Esophagus (tissue), 2 donors: ENCODE data around the gene XXYLT1. TPM values are rescaled to one million over a fixed set of nuclear protein-coding genes. Genes with fewer than 3 reads are reported as not detected.

Source experiments
- H3K27ac ChIP-seq, 2 donors: one replicate each; pipeline ENCODE4 v1.5.1; 2013; ENCODE audit warnings: low read depth in 2 of 2, mild to moderate bottlenecking in 2 of 2, inconsistent platforms in 1 of 2, low read length in 1 of 2, moderate library complexity in 1 of 2
- H3K27me3 ChIP-seq, 2 donors: one replicate each; pipeline ENCODE4 v1.6.1; 2013; ENCODE audit warnings: low read length in 2 of 2, control low read depth in 1 of 2, mild to moderate bottlenecking in 1 of 2; ENCODE audit not compliant: insufficient read depth in 2 of 2, control insufficient read depth in 1 of 2
- H3K36me3 ChIP-seq, 2 donors: one replicate each; pipeline ENCODE4 v1.6.1; 2013; ENCODE audit warnings: low read length in 1 of 2; ENCODE audit not compliant: control insufficient read depth in 2 of 2, insufficient read depth in 2 of 2
- H3K4me1 ChIP-seq, 2 donors: one replicate each; pipeline ENCODE4 v1.6.1; 2013; ENCODE audit warnings: low read length in 1 of 2; ENCODE audit not compliant: control insufficient read depth in 2 of 2, insufficient read depth in 2 of 2
- H3K4me3 ChIP-seq, 2 donors: one replicate each; pipeline ENCODE4 v1.5.1; 2013; ENCODE audit warnings: low read length in 2 of 2, mild to moderate bottlenecking in 2 of 2, low read depth in 1 of 2, moderate library complexity in 1 of 2
- H3K9me3 ChIP-seq, 2 donors: one replicate each; pipeline ENCODE4 v1.6.1; 2013; ENCODE audit warnings: mild to moderate bottlenecking in 2 of 2, low read depth in 1 of 2, low read length in 1 of 2, moderate library complexity in 1 of 2; ENCODE audit not compliant: control insufficient read depth in 2 of 2, insufficient read depth in 1 of 2
- WGBS, 2 donors: extraction: QIAGEN DNeasy Blood & Tissue Kit; methylation state at CpG; one replicate each; pipeline ENCODE4 v1.1.7; 2013; 5-methylcytosine and 5-hydroxymethylcytosine counted together
- polyA plus RNA-seq, 2 donors: library from polyadenylated mRNA; stranded (reverse); fragments of 200-250 nt; gene quantifications; one replicate each; pipeline ENCODE4 v1.2.3, GENCODE V29; 2013
- donor health status: healthy with polysubstance abuse.
- donor health status: Bipolar disorder and iron deficiency.

XXYLT1 gene
- polyA plus RNA-seq, 2 donors: 10.2 to 10.4 TPM

DNA sequence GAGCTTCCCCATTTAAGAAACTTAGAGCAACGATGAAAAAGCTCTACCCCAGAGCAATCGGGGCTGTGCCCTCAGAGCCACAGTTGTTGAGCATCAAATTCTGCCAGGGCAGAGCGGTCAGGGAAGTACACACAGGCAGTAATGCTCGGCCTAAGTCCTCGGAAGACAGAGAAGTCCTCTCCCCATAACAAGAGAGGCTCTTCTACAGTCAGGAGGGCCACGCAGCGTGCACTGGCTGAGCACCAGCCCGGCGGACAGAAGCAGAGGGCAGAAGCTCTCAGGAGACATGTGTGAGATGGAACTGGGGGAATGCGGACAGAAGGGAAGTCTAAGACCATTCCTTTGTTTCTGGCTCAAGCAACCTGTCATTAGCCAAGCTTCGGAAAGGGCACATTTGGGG, 95.9 kb downstream of the XXYLT1 start:
- H3K4me3 ChIP-seq: no peak overlapping the region
- H3K36me3 ChIP-seq: peaks cover 0 to 4% of the 10 kb centered on the region in 2 donors
- no peaks in the 10 kb centered on the region for H3K27me3 ChIP-seq
- WGBS, 2 donors: 96% methylated on average over 11 of the region's 11 CpGs
- peaks cover 4 to 7% of the 10 kb centered on the region in 2 donors for H3K4me1 ChIP-seq
- no peak overlapping the region for H3K27ac ChIP-seq
- no peaks in the 10 kb centered on the region for H3K9me3 ChIP-seq

DNA sequence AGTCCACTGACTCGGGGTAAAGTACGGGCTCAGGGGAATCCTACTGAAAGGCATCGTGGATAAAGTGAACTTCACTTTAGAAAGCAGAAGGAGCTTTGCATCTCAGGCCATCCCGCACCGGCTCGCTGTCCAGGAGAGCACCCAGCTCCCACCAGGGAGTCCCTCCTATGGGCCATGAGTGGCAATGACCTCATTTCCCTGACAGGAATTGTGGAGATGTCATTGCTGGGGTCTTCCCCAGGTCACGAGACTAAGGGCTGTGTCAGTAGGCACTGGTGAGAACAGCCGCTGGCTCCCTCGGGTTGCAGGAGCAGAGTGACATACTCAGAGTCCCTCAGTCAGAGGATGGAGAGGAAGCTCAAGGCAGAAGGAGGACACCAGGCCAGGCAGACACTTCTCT, 97.3 kb downstream of the XXYLT1 start:
- peaks cover 0 to 4% of the 10 kb centered on the region in 2 donors for H3K36me3 ChIP-seq
- no peak overlapping the region for H3K27ac ChIP-seq
- 89 to 93% methylated on average over 9 of the region's 9 CpGs for WGBS, 2 donors
- peaks cover 0 to 6% of the 10 kb centered on the region in 2 donors for H3K4me1 ChIP-seq
- H3K4me3 ChIP-seq: no peak overlapping the region
- H3K27me3 ChIP-seq: no peaks in the 10 kb centered on the region
- no peaks in the 10 kb centered on the region for H3K9me3 ChIP-seq

DNA sequence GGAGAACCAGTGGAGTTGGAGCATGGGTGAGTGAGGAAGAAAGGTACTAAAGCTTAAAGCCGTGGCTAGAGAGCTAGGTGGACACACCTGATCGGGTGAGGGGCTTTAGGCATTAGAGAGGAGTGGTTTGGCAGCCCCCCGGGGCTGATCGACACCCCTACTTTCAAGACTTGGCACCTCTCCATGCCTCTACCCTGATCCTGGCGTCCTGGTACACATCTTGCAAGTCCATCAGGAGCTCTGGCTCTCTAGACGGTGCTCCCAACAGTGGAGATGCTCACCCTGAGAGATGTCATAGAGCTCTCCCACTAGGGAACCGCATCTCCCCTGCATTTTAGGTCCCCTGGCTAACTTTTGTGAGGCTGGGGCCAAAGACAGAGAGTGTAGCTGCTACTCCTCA, 98.1 kb downstream of the XXYLT1 start:
- no peaks in the 10 kb centered on the region for H3K27me3 ChIP-seq

DNA sequence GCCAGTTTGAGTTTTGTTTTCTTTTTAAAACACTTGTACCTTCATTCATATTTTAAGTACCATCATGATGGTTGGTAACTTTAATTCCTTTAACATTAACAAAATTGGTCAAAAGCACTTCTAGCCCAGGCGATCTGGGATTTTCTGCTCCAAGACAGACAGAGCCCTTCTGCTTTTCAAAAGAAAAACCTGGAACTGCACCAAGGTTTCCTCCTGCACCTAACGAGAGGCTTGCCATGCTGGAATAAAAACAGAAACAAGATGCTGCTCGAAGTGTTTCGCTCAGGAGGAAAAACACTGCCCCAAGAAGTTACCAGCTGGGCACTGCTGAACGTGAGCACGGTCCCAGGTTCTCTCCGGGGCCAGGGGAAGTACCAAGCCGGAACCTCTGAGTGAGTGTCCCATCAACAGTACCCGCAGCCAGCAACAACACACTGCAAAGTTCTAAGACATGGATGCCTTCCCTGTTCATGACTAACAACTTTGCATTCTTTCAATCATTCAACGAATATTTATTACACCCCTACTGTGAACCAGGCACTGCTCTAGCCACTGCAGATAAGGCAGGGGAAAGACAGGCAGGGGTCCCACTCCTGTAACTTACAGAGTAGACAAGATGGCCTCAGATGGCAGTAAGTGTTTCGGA, 98.8 kb downstream of the XXYLT1 start:
- no peak overlapping the region for H3K4me3 ChIP-seq
- peaks cover 0 to 3% of the 10 kb centered on the region in 2 donors for H3K4me1 ChIP-seq
- no peaks in the 10 kb centered on the region for H3K27me3 ChIP-seq
- H3K36me3 ChIP-seq: peaks cover 0 to 4% of the 10 kb centered on the region in 2 donors
- no peaks in the 10 kb centered on the region for H3K9me3 ChIP-seq
- WGBS, 2 donors: 37 to 38% methylated on average over 11 of the region's 11 CpGs
- H3K27ac ChIP-seq: peak overlapping the region in 1 of 2 donors; percentile 51

More for the DNA sequence above, 98.1 kb downstream of the XXYLT1 start:
- Histone ChIP-seq H3K9me3 (no peaks in the 10 kb centered on the region), H3K4me3 (no peak overlapping the region), H3K36me3 (peaks cover 0 to 4% of the 10 kb centered on the region in 2 donors), H3K27ac (no peak overlapping the region), H3K4me1 (peaks cover 0 to 3% of the 10 kb centered on the region in 2 donors)
- 90 to 91% methylated on average over 7 of the region's 7 CpGs for WGBS, 2 donors

DNA sequence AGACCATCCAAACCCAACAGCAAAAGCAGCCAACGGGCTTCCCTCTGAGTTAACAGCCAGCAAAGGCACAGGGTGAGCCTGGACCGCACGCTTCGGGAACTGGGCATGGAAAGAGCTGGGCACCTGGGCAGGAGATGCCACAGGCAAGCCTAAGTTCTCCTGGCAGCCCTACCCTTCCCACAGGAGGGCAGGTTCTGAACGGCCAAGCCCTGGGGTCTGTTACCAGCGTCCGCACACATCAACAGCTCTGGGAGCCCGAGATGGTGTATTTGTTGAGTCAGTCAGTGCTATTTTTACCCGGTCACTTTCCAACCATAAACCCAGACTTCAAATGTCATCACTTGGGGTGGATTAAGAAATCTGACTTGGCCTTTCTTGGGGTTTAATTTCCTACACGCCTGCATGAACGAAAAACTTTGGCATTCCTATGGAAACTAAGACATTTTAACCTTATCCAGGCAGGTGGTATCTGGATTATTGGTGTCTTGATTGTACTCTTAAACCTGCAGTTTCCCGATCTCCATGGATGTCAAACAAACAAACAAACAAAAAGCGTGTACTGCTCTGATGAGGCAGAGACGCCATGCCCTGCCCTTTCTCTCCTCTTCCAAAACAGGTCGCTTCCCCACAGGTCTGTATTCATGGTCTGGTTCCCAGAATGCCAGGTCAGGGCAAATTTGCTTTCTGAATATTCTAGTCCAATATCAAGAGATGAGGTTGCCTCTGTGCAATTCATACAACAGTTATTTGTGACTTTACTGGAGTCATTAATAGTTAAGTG, 99.7 kb downstream of the XXYLT1 start:
- H3K27me3 ChIP-seq: no peaks in the 10 kb centered on the region
- peaks cover 0 to 3% of the 10 kb centered on the region in 2 donors for H3K4me1 ChIP-seq
- 75 to 81% methylated on average over 15 of the region's 15 CpGs for WGBS, 2 donors
- peak overlapping the region in 1 of 2 donors; percentile 38 for H3K27ac ChIP-seq
- peaks cover 0 to 4% of the 10 kb centered on the region in 2 donors for H3K36me3 ChIP-seq
- no peak overlapping the region for H3K4me3 ChIP-seq
- no peaks in the 10 kb centered on the region for H3K9me3 ChIP-seq

DNA sequence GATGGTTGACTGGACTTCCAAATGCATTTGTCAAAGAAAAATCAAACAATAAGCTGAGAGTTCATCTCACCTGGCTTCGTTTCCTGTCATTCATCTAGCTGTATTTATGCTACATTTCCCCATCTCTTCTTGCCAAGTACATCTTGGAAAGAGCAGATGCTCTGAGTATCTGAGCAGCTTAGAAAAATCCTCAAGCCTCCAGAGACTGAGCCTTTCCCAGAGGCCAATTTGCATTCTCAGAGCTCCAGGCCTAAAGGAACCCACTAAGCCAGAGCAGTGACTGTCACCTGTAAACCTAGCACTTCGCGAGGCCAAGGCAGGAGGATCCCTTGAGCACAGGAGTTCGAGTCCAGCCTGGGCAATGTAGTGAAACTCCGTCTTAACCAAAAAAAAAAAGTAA, 100.5 kb downstream of the XXYLT1 start:
- Histone ChIP-seq H3K27me3 (no peaks in the 10 kb centered on the region), H3K36me3 (peaks cover 0 to 3% of the 10 kb centered on the region in 2 donors), H3K27ac (no peak overlapping the region), H3K9me3 (no peaks in the 10 kb centered on the region), H3K4me3 (no peak overlapping the region), H3K4me1 (peaks cover 0 to 3% of the 10 kb centered on the region in 2 donors)
- WGBS, 2 donors: 86 to 90% methylated on average over 5 of the region's 5 CpGs

DNA sequence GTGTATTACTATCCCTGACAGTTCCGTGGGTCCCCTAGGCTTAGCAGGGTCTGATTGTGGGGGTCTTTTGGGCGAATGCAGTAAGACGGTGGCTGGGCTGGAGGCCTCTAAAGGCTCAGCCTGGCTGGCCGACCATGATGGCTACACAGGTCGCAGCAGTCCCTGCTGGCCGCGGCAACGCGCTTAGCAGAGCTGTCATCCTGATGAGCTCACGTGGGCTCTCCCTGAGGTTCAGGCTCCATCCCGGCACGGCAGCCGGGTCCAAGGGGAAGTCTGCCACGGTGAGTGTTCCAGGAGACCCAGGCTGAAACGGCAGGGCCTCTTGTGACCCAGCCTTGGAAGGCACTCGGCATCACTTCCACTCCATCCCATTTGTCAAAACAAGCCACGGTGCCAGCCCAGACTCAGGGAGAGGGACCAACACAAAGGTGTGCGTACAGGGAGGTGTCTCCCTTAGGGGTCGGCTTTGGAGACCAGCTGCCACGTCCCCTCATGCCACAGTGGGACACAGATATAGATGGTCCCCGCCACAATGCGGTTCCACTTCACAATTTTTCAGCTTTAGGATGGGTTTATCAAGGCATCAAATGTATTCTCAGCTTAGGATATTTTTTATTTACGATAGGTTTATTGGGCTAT, 101.8 kb downstream of the XXYLT1 start:
- Histone ChIP-seq H3K27ac (no peak overlapping the region), H3K9me3 (no peaks in the 10 kb centered on the region), H3K4me1 (peaks cover 0 to 3% of the 10 kb centered on the region in 2 donors), H3K27me3 (no peaks in the 10 kb centered on the region), H3K4me3 (no peak overlapping the region), H3K36me3 (no peaks in the 10 kb centered on the region)
- 80 to 88% methylated on average over 23 of the region's 23 CpGs for WGBS, 2 donors

DNA sequence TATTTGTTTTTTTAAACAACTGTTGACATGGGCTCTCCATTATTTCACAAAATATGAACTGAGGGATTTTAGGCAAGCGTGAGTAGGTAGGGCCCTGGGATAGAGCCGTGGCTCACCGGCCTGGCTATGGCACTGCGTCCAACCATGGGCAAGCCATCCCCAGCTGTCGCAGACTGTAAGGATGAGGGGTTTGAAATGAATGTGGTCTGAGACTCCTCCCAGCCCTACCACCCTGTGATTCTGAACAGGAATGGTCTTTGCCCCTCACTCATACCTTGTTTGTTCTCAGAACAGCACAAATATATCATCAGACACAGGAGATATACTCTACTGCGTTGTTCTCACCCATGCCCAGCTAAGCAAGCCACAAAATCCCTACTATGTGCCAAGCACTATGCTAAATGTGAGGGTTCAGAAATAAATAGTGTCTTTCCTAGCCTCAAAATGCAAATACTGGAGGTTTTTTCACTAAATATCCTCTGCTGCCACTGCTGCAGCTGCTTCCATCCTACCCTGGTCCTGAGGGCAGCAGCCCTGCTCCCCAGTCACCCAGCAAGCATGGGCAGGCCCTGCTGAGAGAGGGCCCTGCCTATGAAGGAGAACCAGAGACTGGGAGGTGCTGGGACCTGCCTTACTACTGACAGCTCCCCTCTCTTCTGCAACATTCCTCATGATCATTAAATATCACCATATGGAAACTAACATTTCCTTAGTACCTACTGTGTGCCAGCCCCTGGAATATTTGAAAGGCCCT, 102.8 kb downstream of the XXYLT1 start:
- H3K27ac ChIP-seq: no peak overlapping the region
- H3K36me3 ChIP-seq: no peaks in the 10 kb centered on the region
- no peaks in the 10 kb centered on the region for H3K9me3 ChIP-seq
- WGBS, 2 donors: 80 to 90% methylated on average over 6 of the region's 6 CpGs
- peaks cover 0 to 3% of the 10 kb centered on the region in 2 donors for H3K4me1 ChIP-seq
- H3K27me3 ChIP-seq: no peaks in the 10 kb centered on the region
- no peak overlapping the region for H3K4me3 ChIP-seq

DNA sequence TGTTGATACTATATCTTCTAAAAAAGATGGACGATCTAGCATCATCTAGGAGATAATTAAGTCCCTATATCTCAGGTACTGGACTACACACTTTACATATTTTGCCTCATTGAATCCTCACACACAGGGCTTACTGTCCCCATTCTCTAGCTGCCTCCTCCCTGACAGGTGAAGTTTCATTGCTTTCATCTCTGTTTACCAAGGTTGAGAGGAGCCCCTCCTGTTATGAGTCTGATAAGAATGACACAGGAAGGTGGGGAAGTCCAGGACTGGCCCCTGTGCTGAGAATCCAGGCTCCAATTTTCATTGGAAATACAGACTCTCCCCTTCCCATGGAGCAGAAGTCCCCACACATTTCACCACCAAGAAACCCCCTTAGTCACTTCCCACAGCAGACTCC, 105.2 kb downstream of the XXYLT1 start:
- WGBS, 2 donors: 96 to 100% methylated on average over 1 of the region's 1 CpG
- H3K27me3 ChIP-seq: no peaks in the 10 kb centered on the region
- H3K9me3 ChIP-seq: no peaks in the 10 kb centered on the region
- no peak overlapping the region for H3K27ac ChIP-seq
- no peak overlapping the region for H3K4me3 ChIP-seq
- H3K36me3 ChIP-seq: no peaks in the 10 kb centered on the region
- H3K4me1 ChIP-seq: peaks cover 0 to 3% of the 10 kb centered on the region in 2 donors
